Epithelial cell of prostate (primary cell): ENCODE measurements around the gene VSTM2A.
"Not testable (repeated sequence)": the region's sequence is repeated elsewhere in the genome, so short reads cannot be mapped to it uniquely, and the experiment has no call there.

Experiments used
- DNase-seq: peaks from one replicate; pipeline ENCODE4 v3.0.0-alpha.2; 2011; ENCODE audit warnings: low read depth, low spot score
- H3K27ac ChIP-seq: fragments of 450-650 bp; 2 replicates; pipeline ENCODE4 v1.5.1; 2017; ENCODE audit warnings: mild to moderate bottlenecking

VSTM2A gene, protein sequence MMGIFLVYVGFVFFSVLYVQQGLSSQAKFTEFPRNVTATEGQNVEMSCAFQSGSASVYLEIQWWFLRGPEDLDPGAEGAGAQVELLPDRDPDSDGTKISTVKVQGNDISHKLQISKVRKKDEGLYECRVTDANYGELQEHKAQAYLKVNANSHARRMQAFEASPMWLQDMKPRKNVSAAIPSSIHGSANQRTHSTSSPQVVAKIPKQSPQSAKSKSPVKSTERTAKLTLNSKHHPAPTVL

DNA sequence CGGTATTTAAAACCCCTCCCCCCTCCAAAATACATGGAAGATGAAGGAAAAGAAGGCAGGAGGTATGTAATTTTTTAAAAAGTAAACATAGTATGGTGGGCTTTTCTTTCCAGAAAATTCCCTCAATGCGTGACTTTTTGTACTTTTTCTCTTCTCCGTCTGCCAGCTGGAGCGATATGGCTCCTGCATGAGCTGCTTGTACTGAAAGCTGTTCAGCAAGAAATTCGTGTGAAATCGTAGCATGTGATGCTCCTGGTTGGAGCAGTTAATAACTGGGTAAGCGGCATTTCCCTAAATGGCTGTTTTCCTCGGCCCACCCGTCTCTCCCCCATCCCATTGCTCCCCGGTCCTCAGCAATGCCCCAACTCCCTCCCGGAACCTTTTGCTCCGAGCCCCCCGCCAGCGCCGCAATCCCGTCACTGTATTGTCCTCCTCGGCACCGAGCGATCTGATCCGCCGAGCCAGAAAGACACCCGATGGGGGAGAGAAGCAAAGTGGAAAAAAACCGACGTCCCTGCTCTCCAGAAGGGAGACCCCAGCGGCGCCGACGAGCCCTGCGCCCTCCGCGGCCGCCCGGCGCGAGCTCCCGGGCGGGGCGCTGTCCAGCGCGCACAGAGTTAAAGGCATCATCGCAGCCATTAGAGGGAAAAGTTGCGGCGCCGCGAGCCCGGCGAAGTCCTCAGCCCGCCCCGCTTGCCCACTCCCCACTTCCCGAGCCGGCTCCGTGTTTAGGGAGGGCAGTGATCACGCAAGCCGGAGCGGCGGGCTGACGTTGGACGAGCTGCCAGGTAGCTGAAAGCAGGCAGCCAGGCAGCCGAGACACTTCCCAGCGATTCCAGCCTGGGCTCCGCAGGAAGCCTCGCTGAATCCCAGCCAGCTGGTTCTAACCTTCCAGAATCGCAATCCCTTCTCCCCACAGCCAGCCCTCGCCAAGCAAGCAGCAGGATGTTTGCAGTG is at the start of gene VSTM2A:
Gene VSTM2A (plus strand): TSS at position 707 of the 957 bp plus-strand sequence. CDS start 356 bp downstream, outside the sequence.
- no peak for DNase-seq
- H3K27ac ChIP-seq = no peak within 1 kb of the TSS

GRCh38 chr7:54504531-54504930 is 37.6 kb upstream of the VSTM2A start:
- DNase-seq, H3K27ac ChIP-seq: not testable (repeated sequence)

DNA sequence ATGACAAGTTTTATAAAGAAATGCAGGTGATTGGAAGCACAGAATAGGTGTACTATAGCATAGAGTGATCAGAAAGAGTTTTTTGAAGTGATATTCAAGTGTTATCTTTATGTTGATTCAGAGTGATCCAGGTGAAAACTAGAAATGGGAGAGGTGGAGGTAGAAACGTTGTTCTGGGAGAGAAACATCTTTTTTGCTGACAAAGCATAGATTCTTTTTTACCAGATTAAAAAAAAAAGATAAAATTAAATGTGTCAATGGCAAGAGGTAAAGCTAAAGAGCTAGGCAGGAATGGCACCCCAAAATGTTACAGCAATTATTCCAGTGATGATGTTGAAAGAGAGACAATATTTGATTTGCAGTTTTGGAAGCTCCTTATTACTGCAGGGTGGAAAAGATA is 12.6 kb upstream of the VSTM2A start:
- no peak for DNase-seq
- H3K27ac ChIP-seq = no peak overlapping the region

GRCh38 chr7:54538122-54538521 is 4.1 kb upstream of the VSTM2A start:
- no peak for DNase-seq
- no peak overlapping the region for H3K27ac ChIP-seq

- H3K27ac ChIP-seq = no peak overlapping the region
- no peak for DNase-seq
These were observed 895 bp downstream of the VSTM2A start for GRCh38 chr7:54543051-54543488.

- no peak overlapping the region for H3K27ac ChIP-seq
- DNase-seq = no peak
These were observed 2.0 kb downstream of the VSTM2A start for GRCh38 chr7:54544149-54544526.

DNA sequence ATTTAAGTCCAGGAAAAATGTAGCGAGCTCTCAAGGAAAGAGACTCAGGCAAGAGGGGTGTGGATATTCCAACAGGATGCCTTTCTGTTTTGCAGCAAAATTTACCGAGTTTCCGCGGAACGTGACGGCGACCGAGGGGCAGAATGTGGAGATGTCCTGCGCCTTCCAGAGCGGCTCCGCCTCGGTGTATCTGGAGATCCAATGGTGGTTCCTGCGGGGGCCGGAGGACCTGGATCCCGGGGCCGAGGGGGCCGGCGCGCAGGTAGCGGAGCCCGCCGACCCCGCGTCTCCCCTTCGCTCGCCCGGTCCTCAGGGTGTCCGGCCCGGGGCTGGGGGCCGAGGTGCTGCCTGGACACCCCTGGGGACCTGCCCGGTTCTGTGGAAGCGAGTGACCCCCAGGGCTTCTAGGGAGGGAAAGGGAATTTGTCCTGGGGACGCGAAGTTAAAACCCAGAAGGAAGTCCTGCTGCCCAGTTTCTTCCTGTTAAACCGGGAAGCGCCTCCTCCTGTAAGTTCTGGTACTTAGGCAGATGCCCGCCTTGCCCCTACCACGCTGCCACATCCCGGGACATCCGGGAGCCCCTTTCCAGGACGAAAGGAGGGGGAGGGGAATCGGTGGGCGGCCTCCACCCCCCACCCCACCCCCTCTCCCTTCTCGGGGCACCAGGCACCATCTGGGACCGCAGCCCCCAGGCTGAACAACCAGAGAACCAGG is 2.5 kb downstream of the VSTM2A start:
- no peak overlapping the region for H3K27ac ChIP-seq
- no peak for DNase-seq

DNA sequence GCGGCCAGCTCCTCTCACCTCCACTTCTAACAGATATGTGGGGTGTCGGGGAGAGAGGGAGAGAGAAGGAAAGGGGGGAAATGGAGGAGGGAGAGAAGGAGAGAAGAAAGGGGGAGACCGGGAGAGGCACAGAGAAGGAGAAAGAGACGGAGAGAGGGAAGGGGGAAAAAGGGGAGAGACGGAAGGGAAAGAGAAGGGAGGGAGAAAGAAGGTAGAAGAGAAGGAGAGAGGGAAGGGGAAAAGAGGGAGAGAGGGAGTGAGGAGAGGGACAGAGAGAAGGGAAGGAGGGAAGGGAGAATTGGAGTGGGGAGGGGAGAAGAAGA is 3.0 kb downstream of the VSTM2A start:
- H3K27ac ChIP-seq = no peak overlapping the region
- DNase-seq = no peak

DNA sequence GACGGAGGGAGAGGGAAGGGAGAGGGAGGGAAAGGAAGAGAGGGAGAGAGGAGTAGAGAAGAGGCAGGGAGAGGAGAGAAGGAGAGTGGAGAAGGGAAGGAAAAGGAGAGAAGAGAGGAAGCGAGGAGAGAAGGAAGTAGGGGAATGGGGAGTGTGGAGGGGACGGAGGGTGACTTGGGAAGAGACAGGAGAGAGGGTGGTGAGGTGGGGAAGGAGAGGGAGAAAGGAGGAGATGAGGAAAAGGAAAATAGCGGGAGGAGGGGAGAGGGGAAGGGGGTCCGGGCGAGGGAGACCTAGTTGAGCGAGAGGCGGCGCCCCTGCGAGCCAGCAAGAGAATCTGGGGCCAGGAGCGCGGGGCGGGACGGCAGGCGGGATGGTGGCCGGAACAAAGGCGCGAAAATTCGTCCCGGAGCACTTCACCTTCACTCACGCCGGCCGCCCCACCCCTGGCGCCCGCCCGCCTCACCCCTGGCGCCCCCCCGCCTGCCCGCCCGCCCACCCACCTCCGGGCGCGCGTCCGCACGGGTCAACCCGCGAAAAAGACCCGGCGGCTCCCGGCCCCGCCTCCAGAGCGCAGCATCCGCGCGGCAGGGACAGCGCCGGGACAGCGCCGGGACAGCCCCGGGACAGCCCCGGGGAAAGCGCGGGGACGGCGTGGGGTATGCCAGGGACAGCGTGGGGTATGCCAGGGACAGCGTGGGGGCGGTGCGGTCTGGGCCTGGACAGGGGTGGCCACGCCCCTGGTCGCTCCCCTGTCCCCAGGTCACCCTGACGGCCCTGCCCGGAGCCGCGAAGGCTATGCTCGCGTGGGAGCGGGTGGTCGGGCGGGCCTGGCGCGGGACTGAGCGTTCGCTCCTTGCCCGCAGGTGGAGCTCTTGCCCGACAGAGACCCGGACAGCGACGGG is 4.2 kb downstream of the VSTM2A start:
- DNase-seq = no peak

GRCh38 chr7:54546986-54547314 is 4.8 kb downstream of the VSTM2A start:
- no peak overlapping the region for H3K27ac ChIP-seq
- DNase-seq = no peak

More for the DNA sequence above, 4.2 kb downstream of the VSTM2A start:
- no peak overlapping the region for H3K27ac ChIP-seq

DNA sequence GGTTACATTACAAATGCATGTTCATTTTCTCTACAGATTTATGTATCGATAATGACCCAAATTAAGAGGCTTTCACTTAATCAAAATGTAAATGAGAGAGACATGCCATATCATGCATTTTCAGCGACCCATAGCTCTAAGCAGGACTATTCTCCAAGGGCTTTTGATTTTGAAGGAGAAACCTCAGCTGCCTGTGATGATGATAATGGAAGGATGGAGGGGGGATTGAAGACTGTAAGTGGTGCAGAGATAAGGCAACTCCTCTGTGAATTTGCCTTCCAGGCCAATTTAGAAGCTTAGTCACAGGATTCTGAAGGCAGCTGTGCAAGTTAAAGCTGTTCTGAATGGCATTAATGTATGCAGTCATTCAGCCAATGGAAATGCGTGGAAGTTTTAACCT is 8.3 kb downstream of the VSTM2A start:
- no peak for DNase-seq
- no peak overlapping the region for H3K27ac ChIP-seq

DNA sequence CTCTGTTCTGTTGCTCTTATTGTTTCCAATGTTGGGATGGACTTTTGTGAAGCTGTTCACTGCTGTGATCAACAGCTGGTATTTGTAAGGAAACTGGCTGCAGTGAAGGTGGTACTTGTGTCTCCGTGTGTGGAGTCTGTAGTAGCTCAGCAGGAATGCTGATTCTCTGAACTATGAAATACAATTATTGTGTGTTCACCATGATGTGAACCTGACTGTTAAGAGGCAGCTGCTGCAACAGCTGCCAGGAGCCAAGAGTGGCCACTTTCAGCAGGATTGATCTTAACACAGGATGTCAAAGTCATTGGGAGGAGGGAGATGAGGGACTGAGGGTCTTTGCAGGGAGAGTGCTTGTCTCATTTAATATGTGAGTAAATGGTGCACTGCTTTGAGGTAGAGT is 13.9 kb downstream of the VSTM2A start:
- no peak for DNase-seq

GRCh38 chr7:54559401-54559800 is 17.2 kb downstream of the VSTM2A start:
- DNase-seq = no peak
- no peak overlapping the region for H3K27ac ChIP-seq

More for the DNA sequence above, 13.9 kb downstream of the VSTM2A start:
- H3K27ac ChIP-seq = no peak overlapping the region

DNA sequence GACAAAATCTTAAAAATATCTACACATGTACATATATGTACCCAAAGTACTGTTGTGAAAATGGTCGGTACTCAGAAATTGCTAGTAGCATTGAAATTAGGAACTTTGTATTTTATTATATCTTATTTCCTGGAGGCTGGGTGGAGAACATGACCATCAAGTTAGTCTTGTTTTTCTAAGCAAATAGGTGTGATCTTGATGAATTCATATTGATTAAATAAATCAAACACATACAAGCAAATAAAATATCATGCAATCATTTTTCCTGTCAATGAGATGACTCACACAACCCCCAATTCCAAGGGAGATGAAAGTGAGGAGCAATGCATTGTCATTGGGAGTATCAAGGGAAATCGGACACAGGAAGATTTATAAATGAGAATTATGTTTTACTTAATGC is 18.0 kb downstream of the VSTM2A start:
- H3K27ac ChIP-seq = no peak overlapping the region
- DNase-seq = no peak

DNA sequence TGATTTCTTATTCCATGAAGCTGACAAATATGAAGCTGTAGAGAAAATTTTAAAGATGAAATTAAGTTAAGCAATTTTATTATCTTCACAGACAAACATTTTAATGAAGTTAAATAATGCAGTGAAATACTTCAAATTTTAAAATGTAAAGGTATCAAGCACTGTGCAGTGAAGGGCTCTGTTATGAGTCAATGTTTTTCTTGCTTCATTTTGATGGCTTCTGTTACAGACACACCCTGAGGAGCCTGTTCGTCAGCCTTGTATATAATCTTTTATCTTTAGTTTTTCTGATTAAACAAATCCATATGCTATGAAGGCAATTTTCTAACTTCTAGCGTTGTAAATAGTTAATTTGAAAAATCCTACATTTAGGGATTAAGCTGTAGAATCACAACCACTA is 18.5 kb downstream of the VSTM2A start:
- H3K27ac ChIP-seq = no peak overlapping the region
- DNase-seq = no peak

DNA sequence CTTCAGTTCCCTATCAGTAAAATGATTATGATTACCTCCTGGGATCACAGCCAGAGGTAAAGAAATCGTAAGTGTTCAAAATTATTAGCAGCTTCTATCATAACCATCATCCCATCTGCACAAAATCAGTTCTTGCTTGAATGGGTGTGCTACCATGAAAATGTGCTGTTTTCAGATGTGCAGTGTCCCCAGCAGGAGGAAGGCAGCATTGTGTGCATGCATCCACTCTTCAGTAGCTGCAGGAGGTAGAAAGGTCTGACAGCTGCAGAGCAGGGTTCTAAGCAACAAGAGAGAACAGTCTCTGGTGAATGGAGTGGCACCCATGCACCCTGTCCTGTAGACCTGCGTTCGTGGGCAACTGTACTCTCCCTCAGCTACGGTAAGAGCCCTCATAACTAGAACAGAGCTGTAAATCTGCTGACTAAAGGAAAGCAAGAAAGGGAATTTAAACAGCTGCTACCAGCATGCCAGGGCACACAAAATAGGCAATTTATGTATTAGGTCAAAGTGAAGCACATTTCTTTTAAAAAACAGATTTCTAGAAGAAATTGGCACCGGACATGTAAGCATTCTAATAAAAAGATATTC is 21.2 kb downstream of the VSTM2A start:
- no peak overlapping the region for H3K27ac ChIP-seq
- DNase-seq = no peak

DNA sequence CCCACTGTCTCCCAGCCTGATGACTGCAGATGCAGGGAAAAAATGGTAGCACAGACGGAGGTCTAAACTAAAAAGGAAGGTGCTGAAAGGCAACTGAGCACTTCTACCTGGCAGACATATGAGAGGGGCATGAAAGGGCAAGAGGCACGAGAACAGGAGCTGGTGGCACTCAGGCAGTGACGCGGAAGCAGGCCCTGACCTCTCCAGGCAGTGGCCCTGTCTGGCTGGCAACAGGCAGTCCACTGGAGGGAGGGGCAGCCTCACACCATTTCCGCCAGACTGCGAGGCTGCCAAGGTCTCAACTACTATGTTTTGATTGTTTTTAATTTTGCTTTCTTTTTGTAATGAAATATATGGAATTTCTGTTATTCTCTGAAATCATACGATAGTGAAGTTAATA is 23.3 kb downstream of the VSTM2A start:
- no peak overlapping the region for H3K27ac ChIP-seq
- no peak for DNase-seq

GRCh38 chr7:54581511-54581910 is 39.3 kb downstream of the VSTM2A start:
- no peak for DNase-seq
- H3K27ac ChIP-seq = no peak overlapping the region
